MM.1S (cell line): ENCODE measurements around the gene PMPCA.

Experiments used
- DNase-seq: peaks from one replicate; pipeline ENCODE4 v3.0.0-alpha.2; 2015
- H2AFZ ChIP-seq: fragments of 300-600 bp; sonication (generic); 2 replicates; pipeline ENCODE4 v1.6.0; 2016; ENCODE audit warnings: antibody characterized with exemption, low read length
- H3F3A ChIP-seq: fragments of 300-600 bp; sonication (generic); 2 replicates; pipeline ENCODE4 v1.6.1; 2016; ENCODE audit warnings: mild to moderate bottlenecking, antibody characterized with exemption, low read length, moderate library complexity, mixed read lengths; ENCODE audit not compliant: insufficient read depth
- H3K27ac ChIP-seq: fragments of 300-600 bp; sonication (generic); 2 replicates; pipeline ENCODE4 v1.5.1; 2016; ENCODE audit warnings: mild to moderate bottlenecking, low read length
- H3K27me3 ChIP-seq: fragments of 300-600 bp; sonication (generic); replicated peaks from 2 replicates; pipeline ENCODE4 v1.6.0; 2016; ENCODE audit warnings: low read length; ENCODE audit not compliant: insufficient read depth
- H3K36me3 ChIP-seq: fragments of 300-600 bp; sonication (generic); replicated peaks from 2 replicates; pipeline ENCODE4 v1.6.1; 2016; ENCODE audit warnings: mild to moderate bottlenecking, low read length, mixed read lengths; ENCODE audit not compliant: insufficient read depth
- H3K4me1 ChIP-seq: fragments of 300-600 bp; sonication (generic); 2 replicates; pipeline ENCODE4 v1.6.1; 2016; ENCODE audit warnings: low read length, mixed read lengths
- H3K4me2 ChIP-seq: fragments of 300-600 bp; sonication (generic); 2 replicates; pipeline ENCODE4 v1.6.0; 2016; ENCODE audit warnings: low read depth, low read length
- H3K4me3 ChIP-seq: fragments of 300-600 bp; sonication (generic); 2 replicates; pipeline ENCODE4 v1.5.1; 2016; ENCODE audit warnings: low read length, mixed read lengths
- H3K79me2 ChIP-seq: fragments of 300-600 bp; sonication (generic); 2 replicates; pipeline ENCODE4 v1.6.1; 2016; ENCODE audit warnings: mixed run types, low read length, mixed read lengths
- H3K9ac ChIP-seq: fragments of 300-600 bp; sonication (generic); 2 replicates; pipeline ENCODE4 v1.6.1; 2016; ENCODE audit warnings: low read length, mixed read lengths
- H3K9me2 ChIP-seq: fragments of 300-600 bp; sonication (generic); replicated peaks from 2 replicates; pipeline ENCODE4 v1.6.1; 2016; ENCODE audit warnings: mild to moderate bottlenecking, low read length, mixed read lengths; ENCODE audit not compliant: insufficient read depth
- H3K9me3 ChIP-seq: fragments of 300-600 bp; sonication (generic); replicated peaks from 2 replicates; pipeline ENCODE4 v1.6.1; 2016; ENCODE audit warnings: mild to moderate bottlenecking, low read length, mixed read lengths; ENCODE audit not compliant: insufficient read depth
- H4K20me1 ChIP-seq: fragments of 300-600 bp; sonication (generic); 2 replicates; pipeline ENCODE4 v1.6.1; 2016; ENCODE audit warnings: mild to moderate bottlenecking, low read length, moderate library complexity, mixed read lengths; ENCODE audit not compliant: insufficient read depth
- CTCF ChIP-seq: fragments of 300-600 bp; sonication (generic); IDR thresholded peaks from 2 replicates; pipeline ENCODE4 v1.5.1; 2016; ENCODE audit warnings: antibody characterized with exemption, low read length, mixed read lengths
- EZH2 ChIP-seq: fragments of 300-600 bp; sonication (generic); optimal IDR thresholded peaks from 2 replicates; pipeline ENCODE3; 2017; ENCODE audit warnings: low read depth, mild to moderate bottlenecking, antibody characterized with exemption, low read length, mixed read lengths
- EZH2phosphoT487 ChIP-seq: fragments of 300-600 bp; sonication (generic); IDR thresholded peaks from 2 replicates; pipeline ENCODE4 v1.6.1; 2018; ENCODE audit warnings: antibody characterized with exemption, low read length

PMPCA gene

GRCh38 chr9:136443087-136443486, 32.6 kb downstream of the PMPCA start:
- no peak overlapping the region for H3K9ac ChIP-seq
- H3F3A ChIP-seq: peaks cover 9% of the 10 kb centered on the region
- H3K79me2 ChIP-seq: peaks cover 12% of the 10 kb centered on the region
- no peaks in the 10 kb centered on the region for H3K9me3 ChIP-seq
- TF ChIP-seq EZH2 (no peak), EZH2phosphoT487 (no peak), CTCF (no peak)
- H4K20me1 ChIP-seq: no peaks in the 10 kb centered on the region
- no peaks in the 10 kb centered on the region for H3K4me1 ChIP-seq
- no peaks in the 10 kb centered on the region for H3K36me3 ChIP-seq
- no peaks in the 10 kb centered on the region for H3K9me2 ChIP-seq
- H3K4me3 ChIP-seq: no peak overlapping the region
- no peak overlapping the region for H3K27ac ChIP-seq
- no peak for DNase-seq
- H2AFZ ChIP-seq: no peak overlapping the region
- no peak overlapping the region for H3K4me2 ChIP-seq
- no peaks in the 10 kb centered on the region for H3K27me3 ChIP-seq

- no peak overlapping the region for H2AFZ ChIP-seq
- H3K36me3 ChIP-seq: no peaks in the 10 kb centered on the region
- H3K4me1 ChIP-seq: no peaks in the 10 kb centered on the region
- no peak overlapping the region for H3K4me3 ChIP-seq
- H4K20me1 ChIP-seq: no peaks in the 10 kb centered on the region
- no peak for DNase-seq
- H3K27ac ChIP-seq: no peak overlapping the region
- no peaks in the 10 kb centered on the region for H3K9me2 ChIP-seq
- no peak overlapping the region for H3K9ac ChIP-seq
- no peak overlapping the region for H3K4me2 ChIP-seq
- TF ChIP-seq CTCF (no peak), EZH2 (no peak), EZH2phosphoT487 (no peak)
- H3K79me2 ChIP-seq: peaks cover 6% of the 10 kb centered on the region
- H3F3A ChIP-seq: peaks cover 9% of the 10 kb centered on the region
- no peaks in the 10 kb centered on the region for H3K9me3 ChIP-seq
- H3K27me3 ChIP-seq: no peaks in the 10 kb centered on the region
Measured at GRCh38 chr9:136443687-136444086, 33.2 kb downstream of the PMPCA start.

GRCh38 chr9:136444102-136444501, 33.6 kb downstream of the PMPCA start:
- Histone ChIP-seq H3K4me2 (no peak overlapping the region), H4K20me1 (no peaks in the 10 kb centered on the region), H3F3A (peaks cover 9% of the 10 kb centered on the region), H3K9ac (no peak overlapping the region), H2AFZ (no peak overlapping the region), H3K9me2 (no peaks in the 10 kb centered on the region), H3K27ac (no peak overlapping the region), H3K79me2 (peaks cover 1% of the 10 kb centered on the region), H3K36me3 (no peaks in the 10 kb centered on the region), H3K27me3 (no peaks in the 10 kb centered on the region), H3K4me3 (no peak overlapping the region), H3K4me1 (no peaks in the 10 kb centered on the region), H3K9me3 (no peaks in the 10 kb centered on the region)
- no peak for DNase-seq
- TF ChIP-seq EZH2phosphoT487: no peak
- no peak for TF ChIP-seq CTCF
- no peak for TF ChIP-seq EZH2

GRCh38 chr9:136445799-136446198, 35.3 kb downstream of the PMPCA start:
- DNase-seq: no peak
- Histone ChIP-seq H3K79me2 (no peaks in the 10 kb centered on the region), H3K4me1 (no peaks in the 10 kb centered on the region), H3F3A (peaks cover 1% of the 10 kb centered on the region; the same call in 1 of the 2 replicates), H3K9me2 (no peaks in the 10 kb centered on the region), H4K20me1 (no peaks in the 10 kb centered on the region), H3K9ac (no peak overlapping the region), H3K36me3 (no peaks in the 10 kb centered on the region), H3K27me3 (no peaks in the 10 kb centered on the region), H3K9me3 (no peaks in the 10 kb centered on the region), H3K4me3 (no peak overlapping the region), H2AFZ (no peak overlapping the region), H3K27ac (no peak overlapping the region), H3K4me2 (no peak overlapping the region)
- TF ChIP-seq EZH2: no peak
- TF ChIP-seq CTCF: no peak
- no peak for TF ChIP-seq EZH2phosphoT487
